Right hindlimb (tissue), 1 donor: ENCODE measurements around the gene SLC45A3.
"Not testable (repeated sequence)": the region's sequence is repeated elsewhere in the genome, so short reads cannot be mapped to it uniquely, and the experiment has no call there.

Experiments used
- DNase-seq: peaks from one replicate; pipeline ENCODE4 v3.0.0-alpha.2; 2018

Gene SLC45A3

GRCh38 chr1:205680073-205680851, at the start of gene SLC45A3:
Gene SLC45A3, minus strand, starts transcription at chr1:205680509. Its CDS starts 15,853 bp downstream, at chr1:205664656.
- DNase-seq, result no peak

- no peak for DNase-seq
Observed at GRCh38 chr1:205726619-205727125, 46.4 kb upstream of the SLC45A3 start.

- DNase-seq, result no peak
Observed at GRCh38 chr1:205725514-205725913, 45.2 kb upstream of the SLC45A3 start.

GRCh38 chr1:205720740-205721139, 40.4 kb upstream of the SLC45A3 start:
- DNase-seq, result not testable (repeated sequence)

GRCh38 chr1:205719762-205720161, 39.5 kb upstream of the SLC45A3 start:
- no peak for DNase-seq

- no peak for DNase-seq
Observed at GRCh38 chr1:205719015-205719414, 38.7 kb upstream of the SLC45A3 start.

- no peak for DNase-seq
Observed at GRCh38 chr1:205716371-205717132, 36.2 kb upstream of the SLC45A3 start.

- DNase-seq, result no peak
Observed at GRCh38 chr1:205715628-205716027, 35.3 kb upstream of the SLC45A3 start.

- DNase-seq, result no peak
Observed at GRCh38 chr1:205714906-205715246, 34.6 kb upstream of the SLC45A3 start.

- DNase-seq, result no peak
Observed at GRCh38 chr1:205714190-205714905, 34.0 kb upstream of the SLC45A3 start.

- DNase-seq, result peak; percentile 63
Observed at GRCh38 chr1:205711105-205712048, 31.1 kb upstream of the SLC45A3 start.

- DNase-seq, result no peak
Observed at GRCh38 chr1:205710201-205711062, 30.1 kb upstream of the SLC45A3 start.

- no peak for DNase-seq
Observed at GRCh38 chr1:205709640-205710039, 29.3 kb upstream of the SLC45A3 start.

GRCh38 chr1:205709059-205709398, 28.7 kb upstream of the SLC45A3 start:
- DNase-seq, result no peak

- no peak for DNase-seq
Observed at GRCh38 chr1:205706601-205707502, 26.5 kb upstream of the SLC45A3 start.

GRCh38 chr1:205704903-205705302, 24.6 kb upstream of the SLC45A3 start:
- no peak for DNase-seq

- no peak for DNase-seq
Observed at GRCh38 chr1:205703072-205703471, 22.8 kb upstream of the SLC45A3 start.

GRCh38 chr1:205701891-205702290, 21.6 kb upstream of the SLC45A3 start:
- no peak for DNase-seq

GRCh38 chr1:205701420-205701819, 21.1 kb upstream of the SLC45A3 start:
- DNase-seq, result no peak

- peak; percentile 76 for DNase-seq
Observed at GRCh38 chr1:205700865-205701401, 20.6 kb upstream of the SLC45A3 start.
